ENCODE results near the gene CTAG2.
"Not testable (repeated sequence)": the region's sequence is repeated elsewhere in the genome, so short reads cannot be mapped to it uniquely, and the experiment has no call there.

The CTAG2 gene

GRCh38 chrX:154653413-154653812 is at the start of gene CTAG2:
Gene CTAG2 (minus strand): TSS chrX:154653579. CDS start chrX:154653515, 64 bp downstream.
- not testable (repeated sequence) for DNase-seq (ENCODE audit: low spot score)

- DNase-seq (ENCODE audit: low spot score): no peak
These were observed 45.4 kb upstream of the CTAG2 start for GRCh38 chrX:154698630-154699248.

GRCh38 chrX:154696676-154697045 is 43.3 kb upstream of the CTAG2 start:
- DNase-seq (ENCODE audit: low spot score): no peak

- peak; percentile 55 for DNase-seq (ENCODE audit: low spot score)
These were observed 42.7 kb upstream of the CTAG2 start for GRCh38 chrX:154695911-154696675.

- DNase-seq (ENCODE audit: low spot score): no peak
These were observed 40.0 kb upstream of the CTAG2 start for GRCh38 chrX:154693394-154693793.

GRCh38 chrX:154690438-154690837 is 37.1 kb upstream of the CTAG2 start:
- DNase-seq (ENCODE audit: low spot score): not testable (repeated sequence)

GRCh38 chrX:154672084-154672483 is 18.7 kb upstream of the CTAG2 start:
- DNase-seq (ENCODE audit: low spot score): not testable (repeated sequence)

- DNase-seq (ENCODE audit: low spot score): not testable (repeated sequence)
These were observed 17.5 kb upstream of the CTAG2 start for GRCh38 chrX:154670848-154671247.

- no peak for DNase-seq (ENCODE audit: low spot score)
These were observed 8.5 kb upstream of the CTAG2 start for GRCh38 chrX:154661899-154662298.

GRCh38 chrX:154661170-154661569 is 7.8 kb upstream of the CTAG2 start:
- no peak for DNase-seq (ENCODE audit: low spot score)

GRCh38 chrX:154660541-154660940 is 7.2 kb upstream of the CTAG2 start:
- no peak for DNase-seq (ENCODE audit: low spot score)

- no peak for DNase-seq (ENCODE audit: low spot score)
These were observed 5.6 kb upstream of the CTAG2 start for GRCh38 chrX:154658957-154659356.

- no peak for DNase-seq (ENCODE audit: low spot score)
These were observed 4.8 kb upstream of the CTAG2 start for GRCh38 chrX:154658187-154658586.

GRCh38 chrX:154657226-154657805 is 3.9 kb upstream of the CTAG2 start:
- no peak for DNase-seq (ENCODE audit: low spot score)

GRCh38 chrX:154655786-154656185 is 2.4 kb upstream of the CTAG2 start:
- DNase-seq (ENCODE audit: low spot score): no peak

- no peak for DNase-seq (ENCODE audit: low spot score)
These were observed 2.0 kb upstream of the CTAG2 start for GRCh38 chrX:154655346-154655745.

GRCh38 chrX:154654925-154655324 is 1.5 kb upstream of the CTAG2 start:
- DNase-seq (ENCODE audit: low spot score): no peak

- no peak for DNase-seq (ENCODE audit: low spot score)
These were observed 993 bp upstream of the CTAG2 start for GRCh38 chrX:154654372-154654771.

GRCh38 chrX:154653048-154653401 is 354 bp downstream of the CTAG2 start:
- DNase-seq (ENCODE audit: low spot score): no peak

- DNase-seq (ENCODE audit: low spot score): no peak
These were observed 900 bp downstream of the CTAG2 start for GRCh38 chrX:154652311-154653047.

- no peak for DNase-seq (ENCODE audit: low spot score)
These were observed 3.2 kb downstream of the CTAG2 start for GRCh38 chrX:154650221-154650510.

- DNase-seq (ENCODE audit: low spot score): no peak
These were observed 3.7 kb downstream of the CTAG2 start for GRCh38 chrX:154649503-154650220.

All from hepatic stellate cell (primary cell).